ENCODE data around the gene NRCAM.

GRCh38 chr7:108283252-108283651, 173.0 kb downstream of the NRCAM start:
- TF ChIP-seq FOXA2 (IDR thresholded peaks at IDR 0.05) (no peak), CTCF (IDR thresholded peaks at IDR 0.05; ENCODE audit: low read depth, low read length, missing input control) (no peak)

Measured in liver (tissue), 2 donors.